NOMO-1 (cell line): ENCODE data around the gene CATSPERZ.

ENCODE experiments used
- DNase-seq, 2 experiments: peaks; one replicate each; lab custom pipeline; 2025; ENCODE audit not compliant: unreplicated experiment in 2 of 2; lab: John Stamatoyannopoulos, UW

CATSPERZ gene

GRCh38 chr11:64263021-64263946 is 36.9 kb upstream of the CATSPERZ start:
- no peak for DNase-seq

GRCh38 chr11:64263947-64264317 is 36.2 kb upstream of the CATSPERZ start:
- no peak for DNase-seq

GRCh38 chr11:64264371-64264852 is 35.7 kb upstream of the CATSPERZ start:
- no peak for DNase-seq

- DNase-seq = no peak
These were observed 34.7 kb upstream of the CATSPERZ start for GRCh38 chr11:64265176-64266160.

- DNase-seq = no peak
These were observed 33.8 kb upstream of the CATSPERZ start for GRCh38 chr11:64266339-64266738.

GRCh38 chr11:64267207-64267945 is 32.8 kb upstream of the CATSPERZ start:
- no peak for DNase-seq

GRCh38 chr11:64268025-64268892 is 31.9 kb upstream of the CATSPERZ start:
- DNase-seq = peak in 1 of 2 experiments; percentile 35

- DNase-seq = peak; percentile 37 to 59
These were observed 31.1 kb upstream of the CATSPERZ start for GRCh38 chr11:64268893-64269539.

GRCh38 chr11:64269540-64270220 is 30.5 kb upstream of the CATSPERZ start:
- DNase-seq = peak; percentile 98 to 99

- DNase-seq = no peak
These were observed 24.9 kb upstream of the CATSPERZ start for GRCh38 chr11:64275031-64275800.

GRCh38 chr11:64275841-64276240 is 24.3 kb upstream of the CATSPERZ start:
- no peak for DNase-seq

- DNase-seq = no peak
These were observed 23.3 kb upstream of the CATSPERZ start for GRCh38 chr11:64276653-64277431.

GRCh38 chr11:64278576-64279190 is 21.5 kb upstream of the CATSPERZ start:
- no peak for DNase-seq

- no peak for DNase-seq
These were observed 18.0 kb upstream of the CATSPERZ start for GRCh38 chr11:64281957-64282770.

- DNase-seq = no peak
These were observed 17.1 kb upstream of the CATSPERZ start for GRCh38 chr11:64283092-64283491.
